ENCODE measurements around the gene GOLGA7B. TPM values are rescaled to one million over a fixed set of nuclear protein-coding genes. Genes with fewer than 3 reads are reported as not detected.

GOLGA7B gene
- total RNA-seq, 1 donor from 2014 or later, result 2.7 TPM

DNA sequence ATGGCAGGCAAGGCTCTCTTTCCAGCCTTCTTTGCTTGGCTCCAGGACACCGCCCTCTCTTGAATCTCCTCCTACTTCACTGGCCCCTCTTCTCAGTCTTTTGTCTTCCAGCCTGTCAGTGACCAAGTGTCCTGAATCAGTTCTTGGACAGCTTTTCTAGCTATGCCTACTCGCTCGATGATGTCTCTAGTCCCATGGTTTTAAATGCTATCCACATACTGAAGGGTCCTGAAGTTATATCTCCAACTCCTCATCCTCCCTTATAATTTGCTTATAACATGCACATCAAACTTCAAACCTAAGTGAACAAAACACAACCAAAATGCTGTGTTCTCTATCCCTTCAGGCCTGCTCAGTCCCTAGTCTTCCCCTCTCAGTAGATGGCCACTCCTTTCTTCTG lies 5.0 kb upstream of the GOLGA7B start:
- no peak for DNase-seq (ENCODE audit: low read depth)

DNA sequence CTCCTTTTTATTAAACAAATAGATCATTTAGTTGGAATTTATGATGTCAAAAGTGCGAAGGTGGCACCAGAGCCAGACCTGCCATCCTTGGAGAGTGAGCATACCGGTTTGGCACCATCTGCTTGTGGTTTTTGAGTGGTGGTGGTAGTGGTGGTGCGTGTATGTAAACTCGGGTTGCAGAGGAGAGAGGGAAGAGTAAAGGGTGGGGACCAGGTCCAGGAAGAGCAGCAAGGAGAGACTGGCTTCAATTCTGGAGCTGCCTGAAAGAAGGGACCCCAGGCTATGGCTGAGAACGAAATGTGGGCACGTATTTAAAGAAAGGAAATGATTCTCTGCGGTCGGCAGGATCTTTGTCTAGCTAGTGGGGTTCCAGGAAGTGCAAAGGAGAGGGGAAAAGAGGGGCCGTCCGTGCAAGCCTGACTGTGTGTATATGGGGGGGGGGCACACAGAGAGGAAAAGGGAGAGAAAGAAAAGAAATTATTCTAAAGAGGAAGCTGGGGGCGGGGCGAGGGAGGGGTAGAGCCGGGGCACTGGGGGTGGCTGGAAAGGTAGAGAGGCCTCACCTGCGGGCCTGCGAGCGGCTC lies 448 bp upstream of the GOLGA7B start:
- H3K27me3 ChIP-seq (ENCODE audit: control insufficient read depth, insufficient read depth, low read length), result peaks cover 11% of the 10 kb centered on the region
- TF ChIP-seq, protein P1, sequence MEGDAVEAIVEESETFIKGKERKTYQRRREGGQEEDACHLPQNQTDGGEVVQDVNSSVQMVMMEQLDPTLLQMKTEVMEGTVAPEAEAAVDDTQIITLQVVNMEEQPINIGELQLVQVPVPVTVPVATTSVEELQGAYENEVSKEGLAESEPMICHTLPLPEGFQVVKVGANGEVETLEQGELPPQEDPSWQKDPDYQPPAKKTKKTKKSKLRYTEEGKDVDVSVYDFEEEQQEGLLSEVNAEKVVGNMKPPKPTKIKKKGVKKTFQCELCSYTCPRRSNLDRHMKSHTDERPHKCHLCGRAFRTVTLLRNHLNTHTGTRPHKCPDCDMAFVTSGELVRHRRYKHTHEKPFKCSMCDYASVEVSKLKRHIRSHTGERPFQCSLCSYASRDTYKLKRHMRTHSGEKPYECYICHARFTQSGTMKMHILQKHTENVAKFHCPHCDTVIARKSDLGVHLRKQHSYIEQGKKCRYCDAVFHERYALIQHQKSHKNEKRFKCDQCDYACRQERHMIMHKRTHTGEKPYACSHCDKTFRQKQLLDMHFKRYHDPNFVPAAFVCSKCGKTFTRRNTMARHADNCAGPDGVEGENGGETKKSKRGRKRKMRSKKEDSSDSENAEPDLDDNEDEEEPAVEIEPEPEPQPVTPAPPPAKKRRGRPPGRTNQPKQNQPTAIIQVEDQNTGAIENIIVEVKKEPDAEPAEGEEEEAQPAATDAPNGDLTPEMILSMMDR (IDR thresholded peaks at IDR 0.05; ENCODE audit: insufficient read depth, low read length, poor library complexity, severe bottlenecking), result no peak
- H3K4me3 ChIP-seq (ENCODE audit: low read depth, low read length), result peak overlapping the region; percentile 42
- H3K36me3 ChIP-seq (ENCODE audit: control insufficient read depth, insufficient read depth, low read length), result no peaks in the 10 kb centered on the region
- DNase-seq (ENCODE audit: low read depth), result no peak

More for the DNA sequence above, 5.0 kb upstream of the GOLGA7B start:
- Histone ChIP-seq H3K4me3 (ENCODE audit: low read depth, low read length) (no peak overlapping the region), H3K36me3 (ENCODE audit: control insufficient read depth, insufficient read depth, low read length) (no peaks in the 10 kb centered on the region), H3K27me3 (ENCODE audit: control insufficient read depth, insufficient read depth, low read length) (no peaks in the 10 kb centered on the region)
- TF ChIP-seq, protein P1 (IDR thresholded peaks at IDR 0.05; ENCODE audit: insufficient read depth, low read length, poor library complexity, severe bottlenecking), result no peak

DNA sequence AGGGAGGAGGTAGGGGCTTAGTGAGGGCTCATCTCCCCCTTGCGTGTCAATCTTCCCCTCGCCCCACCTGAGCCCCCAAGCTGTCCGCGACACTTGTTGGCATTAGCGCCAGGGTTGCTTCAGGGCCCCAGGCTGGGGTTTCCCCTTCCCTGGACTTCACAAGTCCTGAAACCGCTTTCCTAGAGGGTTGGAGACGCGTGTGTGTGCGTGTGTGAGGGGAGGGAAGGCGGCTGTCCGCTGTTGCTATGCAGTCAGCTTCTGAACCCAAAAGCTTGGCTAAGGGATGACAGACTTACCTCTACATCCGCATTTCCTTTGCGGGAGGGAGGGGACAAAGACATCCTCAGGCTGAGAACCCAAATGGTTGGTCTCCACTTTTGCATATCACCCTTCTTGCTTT lies 803 bp downstream of the GOLGA7B start:
- no peak for DNase-seq (ENCODE audit: low read depth)
- TF ChIP-seq, protein P1 (IDR thresholded peaks at IDR 0.05; ENCODE audit: insufficient read depth, low read length, poor library complexity, severe bottlenecking), result no peak
- no peaks in the 10 kb centered on the region for H3K36me3 ChIP-seq (ENCODE audit: control insufficient read depth, insufficient read depth, low read length)
- no peak overlapping the region for H3K4me3 ChIP-seq (ENCODE audit: low read depth, low read length)
- H3K27me3 ChIP-seq (ENCODE audit: control insufficient read depth, insufficient read depth, low read length), result peaks cover 11% of the 10 kb centered on the region

DNA sequence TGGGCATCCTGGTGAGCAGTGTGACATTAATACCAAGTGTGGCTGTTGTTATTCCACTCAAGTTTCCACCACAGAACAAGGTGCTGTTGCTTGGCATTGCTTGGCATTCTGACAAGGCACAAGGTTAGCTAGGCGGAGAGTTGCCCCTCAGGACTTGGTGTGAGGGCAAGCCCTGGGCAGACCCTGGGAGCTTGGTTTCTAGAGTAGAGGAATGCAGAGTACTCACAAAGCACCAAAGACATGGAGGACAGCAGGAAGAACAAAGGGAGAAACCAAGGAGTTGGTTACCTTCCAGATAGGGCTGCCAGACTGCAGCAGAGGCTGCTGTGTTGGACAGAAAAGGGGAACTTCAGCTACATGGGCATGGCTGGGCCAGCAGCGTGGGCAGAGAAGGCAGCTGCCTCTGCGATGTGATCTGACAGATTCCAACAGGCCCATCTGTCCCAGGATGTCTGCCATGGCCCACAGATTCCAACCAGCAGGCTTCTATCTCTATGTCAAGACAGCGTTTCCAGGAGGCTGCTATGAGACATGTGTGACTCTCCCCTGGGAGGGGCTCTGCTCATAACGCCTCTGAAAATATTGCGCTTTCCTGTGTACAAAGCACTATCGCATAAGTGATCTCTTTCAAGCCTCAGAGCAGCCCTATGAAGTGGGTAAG lies 1.8 kb downstream of the GOLGA7B start:
- Histone ChIP-seq H3K27me3 (ENCODE audit: control insufficient read depth, insufficient read depth, low read length) (peaks cover 11% of the 10 kb centered on the region), H3K36me3 (ENCODE audit: control insufficient read depth, insufficient read depth, low read length) (no peaks in the 10 kb centered on the region), H3K4me3 (ENCODE audit: low read depth, low read length) (no peak overlapping the region)
- TF ChIP-seq, protein P1 (IDR thresholded peaks at IDR 0.05; ENCODE audit: insufficient read depth, low read length, poor library complexity, severe bottlenecking), result no peak
- DNase-seq (ENCODE audit: low read depth), result no peak

DNA sequence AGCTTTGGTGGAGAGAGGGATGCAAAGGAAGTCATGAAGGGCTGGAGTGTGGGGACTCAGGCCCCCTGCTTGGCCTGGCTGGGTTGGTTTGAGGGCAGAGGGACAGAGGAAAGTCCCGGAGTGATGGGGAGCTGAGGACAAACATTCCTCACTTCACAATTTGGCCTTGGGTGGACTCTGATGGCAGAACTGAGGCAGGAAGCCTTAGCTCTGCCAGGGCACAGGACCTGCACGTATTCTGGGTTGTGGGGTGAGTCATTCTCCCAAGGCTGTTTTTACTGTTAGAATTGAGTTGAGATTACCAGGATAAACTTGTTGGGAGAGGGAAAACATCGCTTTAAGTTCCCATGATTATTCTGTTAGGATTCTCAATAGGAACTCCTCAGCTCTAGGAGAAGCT lies 2.6 kb downstream of the GOLGA7B start:
- TF ChIP-seq, protein P1 (IDR thresholded peaks at IDR 0.05; ENCODE audit: insufficient read depth, low read length, poor library complexity, severe bottlenecking), result no peak
- no peak for DNase-seq (ENCODE audit: low read depth)
- H3K4me3 ChIP-seq (ENCODE audit: low read depth, low read length), result no peak overlapping the region
- H3K27me3 ChIP-seq (ENCODE audit: control insufficient read depth, insufficient read depth, low read length), result peaks cover 11% of the 10 kb centered on the region
- no peaks in the 10 kb centered on the region for H3K36me3 ChIP-seq (ENCODE audit: control insufficient read depth, insufficient read depth, low read length)
